Stimulated activated CD4-positive, alpha-beta T cell treated with anti-CD3 and anti-CD28 coated beads, Interleukin-15, amount 100 ng/mL, for 48 hours (primary cell): ENCODE data around the gene PRKCA.
"Not testable (repeated sequence)": the region's sequence is repeated elsewhere in the genome, so short reads cannot be mapped to it uniquely, and the experiment has no call there.

Experiments used
- DNase-seq, 2 donors: peaks; one replicate each; pipeline ENCODE4 v3.0.0-alpha.2; 2020; ENCODE audit warnings: low read depth in 2 of 2

Gene PRKCA

DNA sequence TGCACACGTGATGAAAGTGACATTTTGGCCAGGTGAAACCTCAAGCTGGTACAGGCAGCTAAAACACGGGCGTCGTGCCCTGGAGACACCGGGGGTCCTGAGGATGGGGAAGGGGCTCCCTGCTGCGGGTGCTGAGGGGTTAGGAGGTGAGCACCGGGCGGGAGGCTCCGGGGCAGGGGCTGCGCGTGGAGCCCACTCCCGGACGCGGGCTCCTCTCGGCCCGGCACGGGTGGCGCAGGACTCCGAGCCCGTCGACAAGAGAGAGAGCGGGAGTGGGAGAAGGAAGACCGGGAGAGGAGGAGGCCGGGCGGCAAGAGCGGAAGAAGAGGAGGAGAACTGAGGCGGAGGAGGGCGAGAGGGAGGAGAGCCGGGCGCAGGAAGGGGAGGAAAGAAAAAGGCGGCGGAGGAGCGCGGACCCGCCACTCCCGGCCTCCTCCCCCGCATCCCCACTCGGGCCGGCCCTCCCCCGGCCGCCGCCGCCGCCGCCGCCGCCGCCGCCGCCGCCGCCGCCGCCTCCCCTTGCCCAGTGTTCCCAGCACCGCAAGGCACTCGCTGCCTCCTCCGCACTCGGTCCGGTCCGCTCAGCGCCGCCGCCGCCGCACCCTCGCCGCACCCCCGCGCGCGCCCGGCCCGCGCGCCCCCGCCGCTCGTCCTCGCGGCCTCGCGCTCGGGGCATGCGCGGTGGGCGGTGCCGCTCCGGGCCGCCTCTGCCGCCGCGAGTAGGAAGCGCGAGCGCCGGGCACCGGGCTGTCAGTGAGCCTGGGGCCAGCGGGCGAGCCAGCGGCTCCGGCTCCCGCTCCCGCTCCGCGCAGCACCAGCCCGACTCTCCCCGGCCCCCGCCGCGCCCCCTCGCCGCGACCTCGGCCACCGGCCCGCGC is at the start of gene PRKCA:
TSS of gene PRKCA (plus strand) at position 750 of the 878 bp plus-strand sequence.
- DNase-seq, result peak in 1 of 2 donors; percentile 64

DNA sequence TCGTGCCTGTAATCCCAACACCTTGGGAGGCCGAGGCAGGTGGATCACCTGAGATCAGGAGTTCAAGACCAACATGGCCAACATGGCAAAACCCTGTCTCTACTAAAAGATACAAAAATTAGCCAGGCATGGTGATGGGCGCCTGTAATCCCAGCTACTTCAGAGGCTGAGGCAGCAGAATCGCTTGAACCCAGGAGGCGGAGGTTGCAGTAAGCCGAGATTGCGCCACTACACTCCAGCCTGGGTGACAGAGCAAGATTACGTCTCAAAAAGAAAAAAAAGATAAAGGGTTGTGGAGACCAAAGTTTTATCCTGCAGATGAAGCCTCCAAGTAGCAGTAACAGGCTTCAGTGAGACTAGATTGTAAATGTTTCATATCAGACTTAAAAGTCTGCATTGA is 49.0 kb upstream of the PRKCA start:
- DNase-seq, result not testable (repeated sequence)

DNA sequence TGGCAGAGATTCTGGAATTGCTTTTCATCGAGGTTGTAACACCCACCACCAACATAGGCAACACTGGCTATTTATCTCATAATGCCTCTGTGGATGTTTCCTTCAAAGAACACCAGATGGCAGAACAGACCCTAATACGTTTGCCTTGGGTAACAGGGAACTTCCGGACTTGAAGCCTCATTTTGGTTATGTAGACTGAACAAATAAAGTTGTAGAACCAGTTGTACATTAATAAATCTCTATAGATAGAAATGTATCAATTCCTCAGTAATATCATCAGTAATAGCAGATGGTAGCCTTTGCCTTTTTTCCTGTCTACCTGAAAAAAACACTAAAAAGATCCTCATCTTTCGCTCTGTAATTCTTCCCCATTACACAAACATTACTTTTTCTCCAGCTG is 47.3 kb upstream of the PRKCA start:
- peak in 1 of 2 donors; percentile 10 for DNase-seq

- no peak for DNase-seq
Measured at GRCh38 chr17:66255527-66255971, 46.9 kb upstream of the PRKCA start.

GRCh38 chr17:66260275-66260674 is 42.1 kb upstream of the PRKCA start:
- DNase-seq, result no peak

DNA sequence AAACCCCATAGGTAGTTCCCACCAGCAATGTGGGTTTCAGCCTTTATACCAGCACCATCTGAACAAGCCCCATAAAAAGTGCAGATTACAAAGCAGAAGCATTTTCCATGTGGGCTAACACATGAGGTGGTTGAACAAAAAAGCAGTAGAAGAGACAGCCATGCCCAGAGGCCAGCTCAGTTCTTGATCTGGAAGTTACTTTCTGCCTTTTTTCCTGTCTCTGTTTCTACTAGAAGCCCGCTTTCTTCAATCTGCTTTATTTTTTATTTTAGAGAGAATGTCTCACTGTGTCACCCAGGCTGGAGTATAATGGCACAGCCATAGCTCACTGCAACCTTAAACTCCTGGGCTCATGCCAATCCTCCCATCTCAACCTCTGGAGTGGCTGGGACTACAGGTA is 41.7 kb upstream of the PRKCA start:
- no peak for DNase-seq

GRCh38 chr17:66262767-66263166 is 39.6 kb upstream of the PRKCA start:
- DNase-seq, result no peak

- DNase-seq, result no peak
Measured at GRCh38 chr17:66264696-66265095, 37.7 kb upstream of the PRKCA start.

DNA sequence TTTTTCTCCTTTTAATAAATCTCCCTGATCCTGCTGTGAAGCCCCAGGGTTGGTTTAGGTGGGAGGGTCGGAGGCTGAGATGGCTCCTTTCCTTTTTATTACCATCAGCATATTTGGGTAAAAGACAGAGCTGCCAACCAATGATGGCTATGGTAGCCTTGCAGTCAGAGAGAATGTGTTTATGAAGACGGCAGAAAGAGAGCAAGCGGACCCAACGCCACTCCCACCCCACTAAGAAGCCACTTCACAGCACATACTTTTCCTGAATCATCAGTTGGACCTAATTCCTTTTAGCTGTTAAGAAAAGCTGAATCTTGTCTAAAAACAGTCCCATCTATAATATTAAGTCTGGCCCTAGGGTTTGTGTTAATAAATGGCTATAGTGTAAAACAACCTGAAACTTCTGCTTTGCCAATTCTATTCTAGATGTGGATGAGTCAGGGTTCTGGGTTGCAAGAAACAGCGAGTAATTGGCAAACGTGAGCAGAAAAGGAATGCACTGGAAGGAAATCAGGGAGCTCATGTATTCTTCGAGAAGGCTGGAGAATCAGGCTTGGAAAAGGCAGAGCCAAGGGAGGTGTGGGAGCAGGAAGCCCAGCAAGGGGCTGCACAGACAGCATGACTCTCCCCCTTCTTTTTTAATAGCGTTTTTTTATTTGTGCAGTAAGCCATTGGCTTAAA is 34.0 kb upstream of the PRKCA start:
- no peak for DNase-seq

DNA sequence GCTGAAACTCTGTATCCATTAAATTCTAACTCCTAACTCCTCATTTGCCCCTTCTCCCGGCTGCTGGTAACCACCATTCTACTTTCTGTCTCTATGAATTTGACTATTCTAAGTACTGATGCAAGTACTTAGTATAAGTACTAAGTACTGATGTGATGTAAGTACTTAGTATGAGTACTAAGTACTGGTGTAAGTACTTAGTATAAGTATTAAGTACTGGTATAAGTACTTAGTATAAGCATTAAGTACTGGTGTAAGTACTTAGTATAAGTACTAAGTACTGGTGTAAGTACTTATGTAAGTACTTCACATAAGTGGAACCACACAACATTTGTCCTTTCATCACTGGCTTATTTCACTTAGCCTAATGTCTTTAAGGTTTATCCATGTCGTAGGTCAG is 32.3 kb upstream of the PRKCA start:
- no peak for DNase-seq

- no peak for DNase-seq
Measured at GRCh38 chr17:66271512-66271911, 30.9 kb upstream of the PRKCA start.

DNA sequence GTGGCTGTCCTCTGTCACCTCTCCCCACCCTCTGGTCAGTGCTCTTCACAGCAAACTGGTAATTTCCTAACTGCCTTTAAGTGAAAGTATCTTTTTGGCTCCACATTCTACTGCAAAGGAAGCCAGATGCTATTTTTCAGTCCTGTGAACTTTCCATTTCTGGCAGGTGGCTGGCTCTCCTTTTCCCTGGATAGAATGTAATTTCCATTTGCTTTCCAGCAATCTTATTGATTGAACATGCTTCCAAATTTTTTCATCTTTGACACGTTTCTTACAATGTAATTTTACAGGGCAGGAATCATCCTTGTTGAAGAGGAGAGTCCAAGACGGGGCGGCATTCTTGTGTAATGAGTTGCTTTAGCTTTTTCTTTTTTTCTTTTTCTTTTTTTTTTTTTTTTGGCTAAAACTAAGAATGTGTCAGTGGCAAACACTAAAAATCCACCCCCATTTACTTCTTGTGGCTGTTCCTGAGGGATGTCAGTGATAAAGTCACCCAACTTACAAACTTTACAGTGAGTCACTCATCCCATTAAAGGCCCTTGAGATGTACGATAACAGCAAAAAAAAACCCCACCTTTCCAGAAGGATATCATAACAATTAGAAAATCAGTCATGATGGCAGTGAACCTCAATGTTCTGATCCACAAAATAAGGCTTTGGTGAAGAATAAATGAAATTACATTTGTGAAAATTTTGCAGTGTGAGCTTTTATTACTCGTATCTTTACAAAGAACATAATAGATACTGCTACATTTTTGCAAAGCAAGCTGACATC is 29.4 kb upstream of the PRKCA start:
- DNase-seq, result no peak

DNA sequence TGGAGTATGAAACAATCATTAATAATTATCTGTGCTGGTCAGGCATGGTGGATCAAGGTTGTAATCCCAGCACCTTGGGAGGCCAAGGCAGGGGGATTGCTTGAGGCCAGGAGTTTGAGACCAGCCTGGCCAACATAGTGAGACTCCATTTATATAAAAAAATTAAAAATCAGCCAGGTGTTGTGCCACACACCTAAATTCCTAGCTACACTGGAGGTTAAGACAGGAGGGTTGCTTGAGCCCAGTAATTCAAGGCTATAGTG is 28.9 kb upstream of the PRKCA start:
- DNase-seq, result no peak

DNA sequence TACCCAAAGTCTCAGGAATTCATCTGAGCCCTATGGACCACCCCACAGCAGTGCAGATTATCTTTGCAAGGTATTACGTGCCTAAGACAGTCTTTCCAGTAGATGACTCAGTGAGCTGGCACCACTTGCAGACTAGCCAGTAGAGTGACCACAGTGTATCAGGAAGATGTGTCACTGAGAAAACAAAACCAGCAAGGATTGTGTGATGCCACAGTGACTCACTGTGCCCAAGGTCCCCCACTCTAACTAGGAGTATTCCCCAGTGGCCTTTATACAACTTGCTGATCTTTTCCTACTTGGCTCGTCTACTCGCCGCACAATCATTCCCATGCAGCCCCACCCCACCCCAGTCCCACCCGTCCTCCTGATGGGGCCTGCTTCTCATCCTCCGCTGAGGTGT is 26.8 kb upstream of the PRKCA start:
- no peak for DNase-seq

- no peak for DNase-seq
Measured at GRCh38 chr17:66276328-66276937, 26.0 kb upstream of the PRKCA start.

DNA sequence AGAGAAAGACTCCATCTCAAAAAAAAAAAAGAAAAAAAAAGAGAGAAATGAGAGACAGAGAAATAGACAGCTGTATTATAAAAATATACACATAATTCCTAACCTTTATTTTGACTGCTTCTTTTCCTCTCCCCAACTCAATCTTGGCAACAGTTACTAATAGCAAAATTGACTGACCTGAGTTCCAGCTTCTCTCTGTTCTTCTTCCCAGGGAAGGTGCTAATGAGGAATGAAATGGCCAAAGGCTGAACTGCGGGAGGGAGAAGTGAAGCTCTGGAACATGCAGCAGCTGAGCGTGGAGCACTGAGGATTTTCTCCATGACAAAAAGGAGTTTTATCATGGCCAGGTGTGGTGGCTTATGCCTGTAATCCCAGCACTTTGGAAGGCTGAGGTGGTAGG is 25.2 kb upstream of the PRKCA start:
- no peak for DNase-seq

DNA sequence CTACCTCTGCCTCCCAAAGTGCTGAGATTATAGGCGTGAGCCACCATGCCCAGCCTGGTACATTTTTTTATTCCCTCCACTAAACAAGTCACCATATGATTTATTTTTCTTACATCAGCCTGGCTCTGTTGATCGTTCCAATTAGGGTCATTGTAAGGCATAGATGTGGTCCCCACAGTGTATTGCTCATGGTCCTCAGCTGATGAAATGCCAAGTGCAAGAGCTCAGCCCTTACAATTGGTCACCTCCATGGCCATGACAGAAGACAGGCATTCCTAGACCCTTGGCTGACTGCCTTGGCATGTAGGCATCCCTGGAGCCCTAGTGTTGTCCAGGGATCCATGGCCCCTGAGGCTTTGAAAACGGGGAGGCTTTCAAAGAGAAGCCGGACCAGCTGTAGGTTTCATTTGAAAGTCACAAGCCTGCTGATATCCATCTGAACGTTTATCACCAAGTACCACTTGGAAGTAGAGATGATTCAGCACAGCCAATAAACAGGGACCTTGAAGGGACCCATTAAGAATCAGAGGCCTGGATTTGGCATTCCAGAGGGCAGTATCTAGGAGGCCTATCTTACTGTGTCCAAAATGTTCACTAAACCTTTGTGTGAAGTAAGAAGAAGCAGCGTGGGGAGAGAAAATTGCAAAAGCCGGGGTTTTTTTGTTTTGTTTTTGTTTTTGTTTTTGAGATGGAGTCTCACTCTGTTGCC is 20.6 kb upstream of the PRKCA start:
- DNase-seq, result no peak

- no peak for DNase-seq
Measured at GRCh38 chr17:66283296-66283934, 19.0 kb upstream of the PRKCA start.

DNA sequence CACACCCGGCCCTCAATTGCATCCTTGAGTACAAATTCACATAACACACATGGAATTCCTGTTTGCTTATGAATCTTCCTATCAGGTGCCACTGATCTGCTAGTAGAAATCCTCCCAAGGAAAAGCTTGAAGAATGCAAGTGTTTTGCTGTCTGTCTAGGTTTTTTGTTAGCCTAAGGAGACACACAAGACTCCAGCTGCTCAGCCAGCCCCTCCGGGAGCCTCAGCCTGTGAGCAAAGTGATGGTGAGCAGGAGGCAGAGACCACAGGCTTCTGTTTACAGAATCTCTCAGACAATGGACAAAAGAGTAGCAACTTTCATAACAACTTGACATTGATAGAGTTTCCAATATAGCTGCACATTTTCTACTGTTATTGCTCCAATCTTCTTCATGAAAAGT is 18.4 kb upstream of the PRKCA start:
- DNase-seq, result no peak

DNA sequence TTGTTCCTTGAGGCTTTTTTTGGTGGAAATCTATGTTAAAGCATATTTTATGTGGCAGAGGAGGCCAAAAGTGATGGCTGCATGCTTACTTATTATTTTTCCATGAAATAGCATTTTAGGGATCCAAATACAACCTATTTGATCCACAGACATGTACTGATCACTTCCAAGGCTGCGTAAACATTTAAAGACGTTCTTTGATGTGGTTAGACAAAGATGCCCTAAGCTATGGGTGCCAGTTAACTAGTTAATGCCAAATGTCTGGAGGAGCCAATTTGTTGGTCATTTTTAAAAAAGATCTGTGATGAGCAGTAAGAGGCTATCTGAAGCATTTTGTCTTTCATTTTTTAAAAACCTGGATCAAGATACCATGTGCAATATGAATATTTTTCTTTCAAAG is 17.3 kb upstream of the PRKCA start:
- DNase-seq, result no peak

GRCh38 chr17:66287911-66288310 is 14.5 kb upstream of the PRKCA start:
- DNase-seq, result no peak
